ENCODE results near the gene FAT4. TPM values are rescaled to one million over a fixed set of nuclear protein-coding genes. Genes with fewer than 3 reads are reported as not detected.

The FAT4 gene
- total and polyA plus RNA-seq, 2 of the 8 experiments (the other 6 are each of a cell fraction or from before 2014, with no cell fraction given) = 1.3 to 5.3 TPM

GRCh38 chr4:125277790-125278189, 37.0 kb upstream of the FAT4 start:
- no peak overlapping the region for H2AK5ac ChIP-seq (ENCODE audit: low read depth, low read length)
- H3K27ac ChIP-seq (ENCODE audit: low read depth, low read length) = no peak overlapping the region
- H3K27me3 ChIP-seq (replicated peaks in 1 of 4; ENCODE audit: control insufficient read depth in 3 of 4, extremely low read depth in 1 of 4, insufficient read depth in 3 of 4, low read length in 3 of 4) = no peaks in the 10 kb centered on the region
- CTCF ChIA-PET (ENCODE audit: partially characterized antibody) = interaction anchor here (1.4 kb wide), 1 partner anchor 955 kb away, joined by 3 read pairs; no protein-coding TSS in a partner anchor
- H3K23ac ChIP-seq (ENCODE audit: insufficient read length) = no peak overlapping the region
- TF ChIP-seq SRF (IDR thresholded peaks at IDR 0.05; ENCODE audit: low read depth, low read length) (no peak), CBX8 (IDR thresholded peaks at IDR 0.05; ENCODE audit: borderline replicate concordance, low read depth, low read length) (no peak), RAD21 (IDR thresholded peaks at IDR 0.05 in 1 of 2, conservative IDR thresholded peaks at IDR 0.05 in 1 of 2; ENCODE audit: low read depth in 2 of 2, low read length in 2 of 2) (no peak), TCF12 (IDR thresholded peaks at IDR 0.05; ENCODE audit: low read depth, low read length) (no peak)
- H3K56ac ChIP-seq (replicated peaks; ENCODE audit: insufficient read length, low read depth, low read length) = no peak overlapping the region
- H3K36me3 ChIP-seq (ENCODE audit: control insufficient read depth in 2 of 4, insufficient read depth in 4 of 4, low read length in 3 of 4) = no peaks in the 10 kb centered on the region
- H3K4ac ChIP-seq (replicated peaks; ENCODE audit: insufficient read length, low read depth, low read length) = no peak overlapping the region
- H4K8ac ChIP-seq (ENCODE audit: extremely low read depth, insufficient read depth, low read length) = no peak overlapping the region
- H3K79me2 ChIP-seq (ENCODE audit: control insufficient read depth in 1 of 2, insufficient read depth in 2 of 2, low read length in 2 of 2) = no peaks in the 10 kb centered on the region
- no peak overlapping the region for H3K4me2 ChIP-seq (ENCODE audit: insufficient read depth in 1 of 2, low read depth in 2 of 2, low read length in 2 of 2)
- H2AFZ ChIP-seq (ENCODE audit: low read length) = no peak overlapping the region; the same call in 1 of the 2 replicates
- H2BK120ac ChIP-seq (replicated peaks; ENCODE audit: low read depth, low read length) = no peak overlapping the region
- no peaks in the 10 kb centered on the region for H3K4me1 ChIP-seq (replicated peaks in 1 of 4; ENCODE audit: control insufficient read depth in 3 of 4, insufficient read depth in 4 of 4, low read length in 3 of 4)
- DNase-seq (ENCODE audit: low read depth in 1 of 2, low spot score in 2 of 2) (no peak), FAIRE-seq (no peak)
- no peak overlapping the region for H4K91ac ChIP-seq (replicated peaks; ENCODE audit: insufficient read length, low read length)
- POLR2A ChIA-PET (ENCODE audit: partially characterized antibody) = no interaction called here
- no peak overlapping the region for H3K4me3 ChIP-seq (ENCODE audit: extremely low read depth in 1 of 4, insufficient read depth in 2 of 4, low read depth in 3 of 4, low read length in 4 of 4)
- H4K5ac ChIP-seq (ENCODE audit: insufficient read length, low read depth, low read length) = no peak overlapping the region
- no peak overlapping the region for H2BK15ac ChIP-seq (ENCODE audit: low read length)
- no peaks in the 10 kb centered on the region for H3K23me2 ChIP-seq (ENCODE audit: low read depth, low read length)
- 79% methylated on average over 3 of the region's 3 CpGs; no CpG with 5 or more reads in 1 of the 2 experiments for WGBS, 2 experiments (ENCODE audit: extremely low coverage in 1 of 2, insufficient coverage in 1 of 2, insufficient read length in 1 of 2, insufficient replicate concordance in 2 of 2, low coverage in 1 of 2, low lambda C conversion rate in 2 of 2, missing lambda C conversion rate in 1 of 2)
- H2BK20ac ChIP-seq (ENCODE audit: low read length) = no peak overlapping the region
- no peak overlapping the region for H3K9ac ChIP-seq (replicated peaks in 1 of 4; ENCODE audit: extremely low read depth in 1 of 4, low read depth in 3 of 4, low read length in 3 of 4)
- H2BK12ac ChIP-seq (ENCODE audit: low read depth, low read length) = no peak overlapping the region
- no peak overlapping the region for H3K14ac ChIP-seq (ENCODE audit: insufficient read length)
- no peak overlapping the region for H2BK5ac ChIP-seq (ENCODE audit: low read depth, low read length)
- no peaks in the 10 kb centered on the region for H4K20me1 ChIP-seq (replicated peaks in 1 of 2; ENCODE audit: control insufficient read depth in 1 of 2, insufficient read depth in 2 of 2, low read length in 2 of 2)
- no peaks in the 10 kb centered on the region for H3K79me1 ChIP-seq (ENCODE audit: low read depth, low read length)
- peaks cover 0 to 8% of the 10 kb centered on the region in 2 experiments; a peak in 1 of 4 replicates for H3K9me3 ChIP-seq (ENCODE audit: insufficient read depth in 2 of 2, low read depth in 1 of 2, low read length in 1 of 2)
- H3K18ac ChIP-seq (ENCODE audit: extremely low read depth, low read length) = no peak overlapping the region
